HG02571 (cell line): ENCODE data around the gene OSM.
"Not testable (repeated sequence)": the region's sequence is repeated elsewhere in the genome, so short reads cannot be mapped to it uniquely, and the experiment has no call there.

Experiments used
- ATAC-seq: cut with Tn5 transposase; IDR thresholded peaks from one replicate; pipeline ENCODE4 v1.9.1; 2021; ENCODE audit warnings: mild to moderate bottlenecking, moderate library complexity; ENCODE audit not compliant: unreplicated experiment

The OSM gene

DNA sequence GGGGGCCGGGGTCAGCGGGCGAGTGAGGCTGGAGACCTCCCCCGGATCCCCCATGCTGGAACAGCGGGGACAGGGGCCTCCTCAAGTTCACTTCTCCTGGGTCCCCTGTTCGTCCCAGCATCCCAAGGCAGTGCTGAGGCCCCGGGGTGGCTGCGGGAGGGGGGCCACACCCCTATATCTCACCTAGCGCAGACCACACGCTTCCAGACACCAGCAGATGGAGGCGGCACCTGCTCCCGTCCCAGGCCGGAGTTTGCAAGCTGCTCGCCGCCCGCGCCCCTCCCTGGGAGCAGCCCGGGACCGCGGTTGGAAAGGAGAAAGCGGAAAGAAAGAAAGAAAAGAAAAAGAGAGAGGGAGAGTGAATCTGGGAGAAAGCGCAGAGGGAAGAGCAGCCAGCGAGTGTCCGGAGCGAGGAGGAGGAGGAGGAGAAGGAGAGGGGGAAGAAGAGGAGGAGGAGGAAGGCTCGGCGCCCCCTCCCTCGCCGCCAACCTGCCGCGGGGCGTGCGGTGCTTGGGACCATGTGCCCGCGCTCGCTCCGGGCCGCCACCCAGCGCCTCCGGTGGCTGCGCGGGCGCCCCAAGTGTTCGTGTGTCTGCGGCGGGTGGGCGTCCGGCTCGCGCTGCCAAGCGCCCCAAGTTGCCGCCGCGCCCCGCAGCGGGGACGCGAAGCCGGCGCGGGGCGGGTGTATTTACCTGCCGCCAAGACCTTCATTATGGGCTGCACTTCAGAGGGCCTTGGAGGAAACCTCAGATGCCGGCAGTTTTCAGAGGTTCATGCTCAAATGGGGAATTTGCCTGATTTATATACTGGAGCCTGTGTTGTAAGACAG, 20.5 kb downstream of the OSM start, which contains the start of gene LIF:
Gene LIF (minus strand): TSS at position 775 of the 829 bp plus-strand sequence. CDS start 64 bp downstream, at position 711.
- no peak for ATAC-seq

DNA sequence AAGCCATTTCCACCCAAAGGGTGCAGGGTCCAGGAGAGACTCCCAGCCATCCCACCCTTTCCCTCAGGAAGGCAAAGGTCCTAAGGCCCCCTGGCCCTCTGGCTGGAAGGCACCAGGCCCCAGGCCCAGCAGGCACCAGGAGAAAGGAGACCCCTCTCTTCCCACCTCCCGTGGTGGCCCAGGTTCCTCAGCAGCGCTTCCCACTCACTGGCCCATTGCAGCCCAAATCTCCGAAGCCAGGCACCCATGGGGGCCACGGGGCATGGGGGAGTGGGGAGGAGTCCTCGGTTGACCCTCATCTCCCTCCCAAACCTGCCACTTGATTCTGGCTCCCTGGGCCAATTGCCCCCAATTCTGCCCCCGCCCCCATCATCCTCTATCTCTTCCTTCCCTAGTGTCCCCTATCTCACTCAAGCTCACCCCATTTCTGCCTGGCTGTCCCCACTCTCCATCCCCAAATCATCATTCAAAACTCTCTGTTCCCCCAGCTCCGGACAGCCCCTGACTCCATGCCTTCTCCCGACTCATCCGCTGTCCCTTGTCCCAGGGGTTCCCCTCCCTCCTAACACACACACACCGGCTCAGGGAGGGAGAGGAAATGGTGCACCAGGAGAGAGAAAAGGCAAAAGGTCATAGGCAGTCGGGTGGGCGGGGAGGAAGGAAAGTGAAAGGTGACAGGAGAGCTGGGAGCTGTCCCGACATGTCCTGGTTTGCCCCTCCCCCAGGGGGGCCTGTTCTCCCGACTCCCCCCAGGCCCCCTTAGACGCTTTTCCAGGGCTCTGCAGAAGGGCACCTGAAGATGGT, 21.3 kb downstream of the OSM start:
- ATAC-seq = no peak

DNA sequence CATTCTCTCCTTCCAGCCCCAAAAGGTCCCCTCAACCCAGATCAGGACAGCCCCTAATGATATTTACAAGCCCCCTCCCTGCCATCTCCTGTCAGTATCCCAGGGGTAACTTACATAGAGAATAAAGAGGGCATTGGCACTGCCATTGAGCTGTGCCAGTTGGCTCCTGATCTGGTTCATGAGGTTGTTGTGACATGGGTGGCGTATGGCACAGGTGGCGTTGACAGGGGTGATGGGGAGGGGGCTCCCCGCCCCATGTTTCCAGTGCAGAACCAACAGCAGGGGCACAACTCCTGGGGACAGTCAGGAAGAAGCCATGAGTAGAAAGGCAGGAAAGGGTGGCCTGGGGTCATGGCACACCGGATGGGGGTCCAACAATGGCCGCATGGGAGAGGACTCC, 22.0 kb downstream of the OSM start:
- no peak for ATAC-seq

DNA sequence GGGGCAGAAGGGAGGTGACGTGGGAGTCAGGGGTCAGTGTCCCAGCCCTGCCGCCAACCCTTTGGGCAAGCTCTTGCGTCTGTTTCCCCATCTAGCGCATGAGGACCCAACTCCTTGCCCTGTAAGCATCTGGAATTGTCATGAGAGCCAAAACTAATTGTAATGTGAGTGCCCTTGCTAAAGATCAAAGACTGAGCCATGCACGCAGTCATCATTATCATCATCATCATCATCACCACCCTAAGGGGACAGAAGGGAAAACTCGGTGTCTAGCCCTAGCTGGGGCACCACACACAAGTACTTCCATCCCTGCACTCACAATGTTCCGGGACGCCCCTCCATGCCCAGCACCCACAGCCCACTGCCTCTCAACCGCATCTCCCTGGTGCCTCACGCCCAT, 22.6 kb downstream of the OSM start:
- no peak for ATAC-seq

DNA sequence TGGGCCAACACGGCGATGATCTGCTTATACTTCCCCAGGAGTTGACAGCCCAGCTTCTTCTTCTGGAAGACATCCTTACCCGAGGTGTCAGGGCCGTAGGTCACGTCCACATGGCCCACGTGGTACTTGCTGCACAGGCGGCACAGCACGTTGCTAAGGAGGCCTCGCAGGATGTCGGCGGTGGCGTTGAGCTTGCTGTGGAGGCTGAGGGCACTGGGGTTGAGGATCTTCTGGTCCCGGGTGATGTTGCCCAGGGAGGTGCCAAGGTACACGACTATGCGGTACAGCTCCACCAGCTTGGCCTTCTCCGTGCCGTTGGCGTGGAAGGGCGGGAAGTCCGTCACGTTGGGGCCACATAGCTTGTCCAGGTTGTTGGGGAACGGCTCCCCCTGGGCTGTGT, 23.0 kb downstream of the OSM start:
- ATAC-seq = no peak

DNA sequence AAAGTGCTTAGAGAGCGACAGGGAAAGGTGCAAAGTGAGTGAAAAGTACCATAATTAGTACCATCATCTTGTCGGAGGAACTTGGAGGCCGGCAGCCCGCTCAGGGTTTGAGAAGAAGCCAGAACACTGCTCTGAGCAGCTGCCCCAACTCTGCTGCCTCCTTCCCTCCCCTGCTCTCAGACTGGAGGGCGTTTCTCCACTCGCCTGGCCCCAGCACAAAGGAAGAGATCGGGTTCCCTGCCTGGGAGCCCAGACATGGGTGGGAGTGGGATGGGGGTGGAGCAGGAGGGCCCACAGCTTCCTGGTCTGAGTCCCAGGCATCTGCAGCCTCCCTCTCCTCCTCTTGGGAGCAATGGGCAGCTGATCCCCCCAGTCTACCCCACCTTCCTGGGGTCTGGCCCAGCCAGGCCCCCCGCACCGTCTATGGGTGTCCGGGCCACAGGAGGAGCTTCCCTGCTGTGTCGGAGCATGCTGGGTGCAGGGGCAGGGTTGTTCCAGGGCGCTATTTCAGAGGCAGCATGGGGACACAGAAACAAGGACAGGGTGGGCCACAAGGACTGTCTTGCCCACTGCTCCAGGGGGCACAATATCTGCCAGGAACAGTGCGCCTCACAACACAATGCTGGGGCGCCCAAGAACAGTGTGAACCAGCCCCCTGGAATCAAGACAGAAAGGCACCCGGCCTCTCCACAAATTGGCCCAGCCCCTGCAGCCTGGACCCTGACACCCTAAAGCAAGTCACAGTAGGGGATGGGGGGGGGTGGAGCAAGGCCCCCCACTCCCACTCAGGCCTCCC, 24.9 kb downstream of the OSM start:
- no peak for ATAC-seq

DNA sequence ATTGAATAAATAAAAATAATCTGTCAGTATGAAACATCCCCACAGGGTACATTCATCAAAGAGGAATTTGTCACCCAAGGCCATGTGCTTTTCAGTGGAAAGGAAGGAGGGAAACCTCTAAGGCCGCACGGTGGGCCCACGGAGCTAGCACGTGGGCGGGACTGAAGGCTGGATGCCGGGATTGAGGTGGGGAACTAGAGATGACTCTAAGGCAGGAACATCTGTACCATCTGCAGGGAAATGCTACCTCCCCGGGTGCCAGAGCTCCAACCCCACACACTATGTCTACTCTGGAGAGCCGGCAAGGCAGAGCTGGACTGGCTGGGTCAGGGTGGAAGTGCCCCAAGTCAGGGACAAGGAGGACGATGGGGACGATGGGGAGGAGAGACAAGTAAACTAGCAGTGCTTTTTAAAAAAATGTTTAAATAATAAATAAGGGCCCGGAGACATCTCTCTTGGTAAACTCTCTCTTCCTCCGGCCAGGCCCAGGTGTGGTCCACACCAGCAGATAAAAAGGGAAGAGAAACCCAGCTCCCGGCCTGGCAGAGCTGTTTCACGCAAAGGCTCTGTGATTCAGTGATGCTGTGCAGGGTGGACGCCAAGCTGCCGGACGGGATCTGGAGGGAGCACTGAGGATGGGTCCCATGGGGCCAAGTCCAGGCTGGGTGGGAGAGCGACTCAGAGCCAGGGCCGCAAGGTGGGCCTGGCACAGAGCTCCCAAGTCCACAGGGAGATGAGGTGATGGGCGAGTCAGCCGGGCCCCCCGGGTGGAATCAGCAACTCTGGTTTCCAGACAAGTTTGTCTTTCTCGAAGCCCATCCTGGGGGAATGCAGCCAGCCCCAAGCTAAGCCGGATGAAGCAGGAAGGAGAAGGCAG, 25.9 kb downstream of the OSM start:
- no peak for ATAC-seq

DNA sequence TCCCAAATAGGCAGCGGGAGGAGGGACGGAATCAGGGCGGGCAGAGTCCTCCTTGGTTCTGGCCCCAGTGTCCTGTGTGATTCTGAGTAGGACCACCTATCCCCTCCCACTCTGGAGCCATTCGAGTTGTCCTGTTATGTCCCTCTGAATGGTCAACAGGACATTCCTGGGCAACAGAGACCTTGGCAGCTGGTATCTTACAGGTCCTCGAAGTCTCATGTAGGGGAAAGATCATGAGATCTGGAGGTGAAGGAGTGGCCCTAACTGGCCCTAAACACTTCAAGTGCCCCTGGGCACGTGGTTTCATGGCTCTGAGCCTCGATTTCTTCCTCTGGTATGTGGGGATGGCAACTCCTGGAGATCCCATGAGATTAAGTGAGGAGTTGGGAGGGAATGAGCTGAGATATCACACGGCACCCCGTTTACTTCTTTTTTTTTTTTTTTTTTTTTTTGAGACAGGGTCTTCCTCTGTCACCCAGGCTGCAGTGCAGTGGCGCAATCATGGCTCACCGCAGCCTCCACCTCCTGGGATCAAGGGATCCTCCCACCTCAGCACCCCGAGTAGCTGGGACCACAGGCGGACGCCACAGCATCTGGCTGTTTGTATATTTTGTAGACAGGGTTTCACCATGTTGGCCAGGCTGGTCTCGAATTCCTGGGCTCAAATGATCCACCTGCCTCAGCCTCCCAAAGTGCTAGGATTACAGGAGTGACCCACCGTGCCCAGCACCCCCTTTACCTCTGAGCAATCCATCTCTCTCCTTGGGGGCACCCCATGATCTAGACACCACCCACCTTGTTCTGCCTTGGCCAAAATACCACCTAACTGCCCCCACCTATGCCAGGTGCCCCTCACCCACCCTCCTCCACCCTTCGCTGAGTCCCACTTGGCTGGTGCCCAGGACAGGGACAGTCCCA, 26.9 kb downstream of the OSM start:
- no peak for ATAC-seq

DNA sequence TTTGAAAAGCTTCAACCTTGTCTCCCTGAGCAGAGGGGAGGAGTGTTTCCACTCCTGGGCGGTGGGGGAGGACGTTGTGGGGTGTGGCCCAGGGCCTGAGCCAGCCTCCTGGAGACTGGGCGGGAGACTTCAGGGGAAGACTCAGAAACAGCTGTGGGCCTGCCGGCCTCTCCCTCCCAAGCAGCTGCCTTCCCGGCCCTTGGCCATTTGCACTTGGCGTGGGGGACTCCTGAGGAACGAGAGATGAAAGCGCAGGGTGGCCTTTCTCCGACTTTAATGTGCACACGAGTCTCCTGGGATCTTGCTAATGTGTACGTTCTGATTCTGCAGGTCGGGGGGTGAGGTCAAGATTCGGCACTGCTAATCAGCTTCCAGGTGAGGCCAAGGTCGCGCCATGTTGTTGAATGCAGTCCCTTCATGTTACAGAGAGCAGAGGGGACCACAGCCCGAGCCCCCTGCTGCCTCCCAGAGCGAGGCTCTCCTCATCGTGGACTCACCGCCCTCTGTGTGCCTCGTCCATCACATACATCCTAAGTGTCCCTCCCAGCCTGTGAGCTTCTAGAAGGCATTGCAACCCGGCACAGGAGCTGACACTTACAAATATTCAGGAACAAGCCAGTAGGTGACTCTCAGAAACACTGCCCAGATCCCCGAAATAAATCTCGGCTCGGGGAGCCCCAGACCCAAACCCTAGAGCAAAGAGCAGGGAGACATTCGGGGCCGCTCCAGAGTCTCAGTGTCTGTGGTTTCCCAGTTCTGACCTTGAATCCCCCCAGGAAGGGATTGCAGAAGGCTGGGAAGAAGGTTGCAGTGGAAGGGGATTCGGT, 27.8 kb downstream of the OSM start:
- no peak for ATAC-seq

DNA sequence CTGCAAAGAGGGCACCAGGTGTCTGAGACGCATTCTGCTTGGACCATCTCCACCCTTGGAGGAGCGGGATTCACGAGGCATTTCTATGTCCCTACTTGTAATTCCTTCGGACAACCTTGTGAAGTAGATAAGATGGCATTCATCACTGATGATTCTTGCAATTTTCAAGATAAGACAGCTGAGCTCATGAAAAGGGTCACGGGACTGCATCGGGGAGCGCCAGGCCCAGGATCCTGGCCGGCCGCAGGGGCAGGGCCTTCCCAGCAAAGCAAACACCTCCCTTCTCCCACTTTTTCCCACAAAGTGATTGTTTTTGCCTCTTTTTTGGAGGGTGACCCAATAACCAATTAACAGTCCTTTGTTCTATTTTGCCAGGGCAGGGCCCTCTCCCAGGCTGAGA, 28.5 kb downstream of the OSM start:
- ATAC-seq = no peak

DNA sequence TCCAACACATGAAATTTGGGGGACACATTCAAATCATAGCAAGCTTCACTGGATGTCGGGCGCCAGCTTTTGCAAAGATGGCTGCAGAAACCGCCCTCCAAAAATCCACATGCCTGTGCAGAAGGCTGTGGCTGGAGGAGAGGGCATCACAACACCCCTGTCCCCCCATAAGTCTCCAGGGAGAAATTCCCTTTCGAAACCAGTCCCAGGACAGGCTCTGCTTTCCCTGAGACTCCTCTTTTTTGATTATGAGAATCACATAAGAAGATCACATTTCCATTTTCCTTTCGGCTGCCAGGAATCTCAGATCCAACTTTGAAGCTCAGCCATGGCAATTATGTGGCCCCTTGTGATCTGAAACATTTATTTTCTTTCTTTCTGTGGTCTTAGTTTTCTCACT, 29.8 kb downstream of the OSM start:
- no peak for ATAC-seq

DNA sequence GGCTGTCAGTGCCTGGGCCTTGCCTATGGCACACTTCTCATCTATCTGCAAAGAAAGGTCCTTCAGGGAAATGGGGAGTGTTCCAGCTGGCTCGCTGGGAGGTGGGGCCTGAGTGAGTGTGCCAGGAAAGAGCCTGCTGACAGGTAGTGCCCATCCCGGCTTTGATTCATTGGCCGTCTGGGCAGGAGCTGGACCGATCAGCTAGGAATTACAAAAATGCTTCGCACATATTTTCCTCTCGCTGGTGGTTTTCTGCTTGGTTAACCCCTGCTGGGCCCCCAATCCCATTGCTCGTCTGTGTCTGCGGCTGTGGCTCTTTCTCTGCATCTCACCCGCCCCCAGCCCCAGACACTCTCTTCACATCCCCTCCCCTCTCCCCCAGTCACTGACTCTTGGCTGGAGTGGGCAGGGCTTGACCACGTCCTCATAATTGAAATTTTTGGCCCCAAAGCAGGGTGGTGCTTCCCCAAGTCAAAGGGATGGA, 30.9 kb downstream of the OSM start:
- no peak for ATAC-seq

DNA sequence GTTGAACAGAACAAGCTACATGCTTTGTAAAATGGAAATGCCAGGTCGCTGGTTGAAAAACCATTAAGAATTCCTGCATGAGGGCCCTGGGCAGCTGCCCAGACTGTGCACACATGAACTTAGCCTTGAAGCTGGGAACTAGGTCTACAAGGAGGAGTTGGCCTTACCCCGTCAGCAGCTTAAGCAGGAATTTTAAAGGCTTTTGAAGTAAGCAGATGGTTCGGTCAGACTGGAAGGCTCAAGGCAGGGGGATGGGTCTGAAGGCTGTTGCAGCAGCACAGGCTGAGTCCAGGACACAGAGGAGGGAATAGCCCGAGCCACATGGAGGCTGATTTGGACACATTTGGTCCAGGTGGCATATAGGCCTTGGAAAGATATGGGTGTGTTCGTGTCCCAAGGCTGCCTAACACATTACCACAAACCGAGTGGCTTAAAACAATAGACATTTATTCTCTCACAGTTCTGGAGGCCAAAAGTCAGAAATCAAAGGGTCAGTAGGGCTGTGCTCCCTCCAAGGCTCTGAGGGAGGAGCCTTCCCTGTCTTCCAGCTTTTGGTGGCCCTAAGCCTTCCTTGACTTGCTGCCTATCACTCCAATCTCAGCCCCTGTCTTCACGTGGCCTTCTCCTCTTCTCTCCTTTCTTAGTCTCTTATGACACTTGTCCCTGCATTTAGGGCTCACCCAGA, 31.7 kb downstream of the OSM start:
- ATAC-seq = no peak

DNA sequence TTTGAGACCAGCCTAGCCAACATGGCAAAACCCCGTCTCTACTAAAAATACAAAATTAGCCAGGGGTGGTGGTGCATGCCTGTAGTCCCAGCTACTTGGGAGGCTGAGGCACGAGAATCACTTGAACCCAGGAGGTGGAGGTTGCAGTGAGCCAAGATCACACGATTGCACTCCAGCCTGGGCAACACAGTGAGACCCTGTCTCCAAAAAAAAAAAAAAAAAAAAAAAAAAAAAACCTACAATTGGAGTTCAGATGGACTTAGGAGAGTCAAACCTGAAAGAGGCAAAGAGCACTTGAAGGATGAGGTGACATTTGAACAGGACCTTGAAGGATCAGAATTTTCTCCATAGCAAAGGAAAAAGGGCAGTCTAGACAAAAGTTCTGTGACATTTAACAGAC, 32.3 kb downstream of the OSM start:
- not testable (repeated sequence) for ATAC-seq

DNA sequence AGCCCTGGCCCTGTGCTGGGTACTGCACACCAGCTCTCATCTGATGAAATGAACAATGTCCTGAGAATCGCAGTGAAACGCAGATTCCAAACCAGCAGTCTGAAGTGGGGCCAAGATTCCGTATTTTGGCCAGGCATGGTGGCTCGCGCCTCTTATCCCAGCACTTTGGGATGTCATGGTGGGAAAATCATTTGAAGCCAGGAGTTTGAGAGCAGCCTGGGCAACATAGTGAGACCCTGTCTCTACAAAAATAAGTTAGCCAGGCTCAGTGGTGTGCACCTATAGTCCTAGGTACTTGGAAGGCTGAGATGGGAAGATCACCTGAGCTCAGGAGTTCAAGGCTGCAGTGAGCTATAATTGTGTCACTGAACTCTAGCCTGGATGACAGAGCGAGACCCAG, 33.1 kb downstream of the OSM start:
- ATAC-seq = no peak

DNA sequence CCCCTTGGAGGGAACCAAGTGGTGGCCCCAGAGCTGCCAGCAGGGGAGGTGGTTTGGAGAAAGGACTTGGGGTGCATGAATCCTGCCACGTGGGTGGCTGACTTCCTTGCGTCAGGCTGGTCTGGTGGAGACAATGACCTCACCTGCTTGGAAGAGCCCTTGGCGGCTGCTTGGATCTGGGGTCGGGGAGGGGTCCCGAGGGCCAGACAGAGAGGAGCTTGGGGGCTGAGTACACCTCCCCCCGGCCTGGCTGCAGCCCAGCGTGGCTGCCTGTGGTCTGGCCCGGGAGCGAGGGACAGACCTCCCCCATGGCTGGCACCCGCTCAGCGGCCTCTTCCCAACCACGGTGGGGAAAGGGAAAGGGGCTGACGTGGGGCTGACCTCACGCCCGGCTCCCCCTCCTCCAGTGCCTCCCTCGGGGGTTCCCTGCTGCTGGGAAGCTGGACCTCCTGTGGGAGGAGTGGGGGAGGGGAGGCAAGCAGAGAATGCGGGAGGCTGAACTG, 33.9 kb downstream of the OSM start:
- no peak for ATAC-seq

DNA sequence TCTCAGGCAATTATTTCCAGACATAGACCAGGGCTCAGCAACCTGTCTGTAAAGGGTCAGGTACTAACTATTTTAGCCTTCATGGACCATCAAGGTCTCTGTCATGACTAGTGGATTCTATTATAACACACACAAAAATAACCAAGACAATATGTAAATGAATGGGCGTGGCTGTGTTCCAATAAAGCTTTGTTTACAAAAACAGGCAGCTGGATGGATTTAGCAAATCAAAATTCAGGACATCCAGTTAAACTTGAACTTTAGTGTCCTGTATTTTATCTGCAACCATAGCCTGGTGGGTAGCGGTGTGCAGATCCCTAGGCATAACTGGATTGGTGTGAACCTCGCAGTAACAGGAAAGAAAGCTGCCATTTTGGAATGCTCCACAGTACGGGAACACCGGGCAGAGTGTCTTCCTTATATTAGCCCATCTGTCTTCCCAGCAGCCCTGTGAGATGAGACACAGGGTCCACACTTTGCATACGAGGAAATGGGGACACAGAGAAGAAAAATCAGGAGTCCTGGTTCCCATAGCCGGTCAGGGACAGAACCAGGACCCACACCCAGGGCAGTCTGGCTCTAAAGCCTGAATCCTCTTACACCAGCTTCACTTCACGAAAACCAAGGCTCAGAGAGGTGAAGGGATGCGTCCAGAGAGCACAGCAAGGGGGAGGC, 35.7 kb downstream of the OSM start:
- ATAC-seq = no peak
